Omental fat pad (tissue), 4 donors: ENCODE measurements around the gene PLS3. TPM values are rescaled to one million over a fixed set of nuclear protein-coding genes. Genes with fewer than 3 reads are reported as not detected.
A peak's percentile ranks its signal among the peaks of the same experiment; 100 is the strongest.
"Not testable (repeated sequence)": the region's sequence is repeated elsewhere in the genome, so short reads cannot be mapped to it uniquely, and the experiment has no call there.

Experiments used
- ATAC-seq: fragments of 150-250 bp; one replicate; pipeline ENCODE4 v1.9.1; 2016; ENCODE audit warnings: mild to moderate bottlenecking, moderate library complexity; ENCODE audit not compliant: low FRiP score
- DNase-seq: peaks from one replicate; pipeline ENCODE4 v3.0.0-alpha.2; 2019; ENCODE audit warnings: low spot score
- CTCF ChIP-seq, 3 donors: fragments of 450-650 bp; IDR thresholded peaks; one replicate each; pipeline ENCODE4 v1.5.1; 2016 to 2017; ENCODE audit warnings: antibody characterized with exemption in 3 of 3, mild to moderate bottlenecking in 3 of 3, moderate library complexity in 2 of 3
- total RNA-seq, 4 donors: library from RNA; depleted of rRNA; stranded (reverse); fragments of >200 nt; gene quantifications; one replicate each; pipeline ENCODE4 v1.1.0, GENCODE V29; 2016

PLS3 gene
- total RNA-seq, 4 donors from 2014 or later = 60.6 to 96.5 (median 63.0) TPM

GRCh38 chrX:115625572-115626301 lies 64.8 kb downstream of the PLS3 start:
- no peak for TF ChIP-seq CTCF (IDR thresholded peaks at IDR 0.05)
- ATAC-seq (peak; percentile 64), DNase-seq (no peak)

GRCh38 chrX:115630204-115630603 lies 69.2 kb downstream of the PLS3 start:
- ATAC-seq = no peak
- DNase-seq = no peak
- no peak for TF ChIP-seq CTCF (IDR thresholded peaks at IDR 0.05)

GRCh38 chrX:115632455-115632854 lies 71.5 kb downstream of the PLS3 start:
- ATAC-seq = no peak
- DNase-seq = no peak
- TF ChIP-seq CTCF (IDR thresholded peaks at IDR 0.05) = no peak

- not testable (repeated sequence) for DNase-seq, ATAC-seq
These were observed 72.4 kb downstream of the PLS3 start for GRCh38 chrX:115633397-115633796.

GRCh38 chrX:115639334-115639880 lies 78.4 kb downstream of the PLS3 start:
- no peak for DNase-seq
- ATAC-seq = no peak
- no peak for TF ChIP-seq CTCF (IDR thresholded peaks at IDR 0.05)

- DNase-seq (no peak), ATAC-seq (no peak)
- no peak for TF ChIP-seq CTCF (IDR thresholded peaks at IDR 0.05)
These were observed 81.3 kb downstream of the PLS3 start for GRCh38 chrX:115642311-115642710.

- DNase-seq (no peak), ATAC-seq (no peak)
These were observed 82.0 kb downstream of the PLS3 start for GRCh38 chrX:115642895-115643530.

GRCh38 chrX:115644397-115644796 lies 83.4 kb downstream of the PLS3 start:
- not testable (repeated sequence) for ATAC-seq, DNase-seq

More at GRCh38 chrX:115642895-115643530, 82.0 kb downstream of the PLS3 start:
- peak in 1 of 3 donors; percentile 66 for TF ChIP-seq CTCF (IDR thresholded peaks at IDR 0.05)
